ENCODE measurements around the gene ENDOG.
"Not testable (repeated sequence)": the region's sequence is repeated elsewhere in the genome, so short reads cannot be mapped to it uniquely, and the experiment has no call there.

Gene ENDOG

GRCh38 chr9:128828267-128828666 is 10.0 kb downstream of the ENDOG start:
- DNase-seq = no peak

- no peak for DNase-seq
These were observed 10.6 kb downstream of the ENDOG start for GRCh38 chr9:128828719-128829452.

- peak; percentile 93 for DNase-seq
These were observed 11.4 kb downstream of the ENDOG start, which contains the start of gene SPOUT1 for GRCh38 chr9:128829477-128830251. TSS of gene SPOUT1 (minus strand) at chr9:128829794. CDS start at chr9:128829780, 14 bp downstream.

GRCh38 chr9:128833696-128834095 is 15.4 kb downstream of the ENDOG start:
- DNase-seq = no peak

DNA sequence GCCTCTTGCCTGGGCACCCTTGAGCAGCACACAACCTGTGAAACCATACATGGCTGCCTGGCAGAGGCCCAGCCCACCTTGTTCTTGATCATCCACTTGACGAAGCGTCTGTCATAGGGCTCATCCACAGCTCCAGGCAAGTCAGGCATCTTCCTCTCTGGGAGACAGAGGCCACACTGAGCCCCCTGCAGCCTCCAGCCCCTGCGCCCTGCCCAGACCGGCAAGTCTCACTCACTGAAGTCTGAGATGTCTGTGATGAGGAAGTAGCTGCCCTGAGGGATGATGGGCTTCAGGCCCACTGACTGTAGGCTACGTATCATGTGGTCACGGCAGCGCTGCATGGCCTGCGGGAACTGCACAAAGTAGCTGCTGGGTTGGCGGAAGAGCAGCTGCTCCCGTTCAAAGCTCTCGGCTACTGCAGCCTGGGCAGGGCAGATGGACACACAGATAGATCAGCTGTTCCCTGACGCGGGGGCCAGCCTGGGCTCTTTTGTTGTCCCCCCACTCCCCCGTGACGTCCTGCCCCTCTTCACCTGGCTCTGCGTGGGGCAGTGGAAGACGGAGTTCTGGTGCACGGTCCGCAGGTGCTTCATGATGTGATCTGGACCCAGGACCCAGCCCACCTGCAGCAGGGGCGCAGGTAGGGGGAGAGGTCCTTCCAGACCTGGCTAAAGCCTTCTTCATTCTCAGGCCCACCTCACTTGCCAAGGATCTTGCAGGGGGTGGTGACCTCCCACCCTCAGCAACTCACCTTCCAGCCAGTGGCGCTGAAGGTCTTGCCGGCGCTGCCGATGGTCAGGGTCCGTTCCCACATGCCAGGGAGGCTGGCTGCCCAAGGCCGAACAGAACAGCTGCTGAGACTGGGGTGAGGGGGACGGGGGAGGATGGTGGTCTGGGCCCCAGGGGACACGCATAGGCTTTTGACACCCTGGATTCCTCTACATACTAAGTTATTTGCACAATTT is 17.2 kb downstream of the ENDOG start:
- DNase-seq = no peak

DNA sequence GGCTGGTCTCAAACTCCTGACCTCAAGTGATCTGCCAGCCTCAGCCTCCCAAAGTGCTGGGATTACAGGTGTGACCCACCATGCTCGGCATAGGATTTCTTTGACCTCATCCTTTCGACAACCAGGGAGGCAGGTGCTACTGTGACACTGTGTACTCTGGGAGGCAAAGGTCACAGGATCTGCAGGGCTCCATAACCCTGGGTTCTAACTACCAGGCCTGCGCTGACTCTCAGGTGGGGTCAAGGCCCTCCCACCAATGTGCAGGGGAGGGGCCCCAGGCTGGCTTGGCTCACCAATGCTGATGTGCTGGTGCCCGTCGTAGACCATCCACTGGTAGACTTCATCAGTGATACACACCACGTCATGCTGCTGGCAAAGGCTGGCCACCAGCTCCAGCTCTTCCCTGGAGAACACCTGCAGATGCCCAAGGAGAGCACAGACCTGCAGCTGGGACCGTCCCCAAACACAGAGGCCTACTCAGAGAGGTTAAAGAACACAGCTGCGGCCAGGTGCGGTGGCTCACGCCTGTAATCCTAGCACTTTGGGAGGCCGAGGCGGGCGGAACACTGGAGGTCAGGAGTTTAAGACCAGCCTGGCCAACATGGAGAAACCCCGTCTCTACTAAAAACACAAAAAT is 18.3 kb downstream of the ENDOG start:
- DNase-seq = no peak

DNA sequence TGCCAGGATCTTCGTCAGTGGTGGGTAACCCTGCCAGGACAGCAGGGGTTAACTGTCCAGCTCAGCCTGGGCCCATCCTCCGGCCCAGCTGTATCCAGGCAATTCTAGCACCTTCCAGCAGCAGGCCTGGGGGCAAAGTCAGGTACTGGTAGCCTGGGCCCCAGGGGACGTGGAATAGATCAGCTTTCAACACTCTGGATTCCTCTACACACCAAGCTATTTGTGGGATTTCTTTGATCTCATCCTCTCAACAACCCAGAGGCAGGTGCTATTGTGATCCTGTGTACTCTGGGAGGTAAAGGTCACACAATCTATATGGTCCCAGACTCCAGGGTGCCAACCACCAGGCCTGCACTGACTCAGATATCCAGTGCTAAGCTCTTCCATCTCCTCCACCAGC is 20.0 kb downstream of the ENDOG start:
- DNase-seq = no peak

DNA sequence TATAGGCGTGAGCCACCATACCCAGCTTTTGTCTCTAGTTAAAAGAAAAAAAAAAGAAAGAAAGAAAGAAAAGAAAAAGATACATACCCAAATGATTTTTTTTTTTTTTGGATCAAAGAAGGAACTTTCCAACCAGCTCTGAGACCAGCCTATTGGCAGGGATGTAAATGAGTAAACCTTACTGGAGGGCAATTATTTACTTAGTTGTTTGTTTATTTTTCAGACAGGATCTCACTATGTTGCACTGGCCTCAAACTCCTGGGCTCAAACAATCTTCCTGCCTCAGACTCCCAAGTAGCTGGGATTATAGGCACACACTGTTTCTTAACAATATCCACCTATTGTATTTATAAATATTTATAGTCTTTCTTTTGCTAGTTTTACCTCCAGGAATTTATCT is 22.2 kb downstream of the ENDOG start:
- no peak for DNase-seq

GRCh38 chr9:128841694-128842492 is 23.6 kb downstream of the ENDOG start:
- no peak for DNase-seq

DNA sequence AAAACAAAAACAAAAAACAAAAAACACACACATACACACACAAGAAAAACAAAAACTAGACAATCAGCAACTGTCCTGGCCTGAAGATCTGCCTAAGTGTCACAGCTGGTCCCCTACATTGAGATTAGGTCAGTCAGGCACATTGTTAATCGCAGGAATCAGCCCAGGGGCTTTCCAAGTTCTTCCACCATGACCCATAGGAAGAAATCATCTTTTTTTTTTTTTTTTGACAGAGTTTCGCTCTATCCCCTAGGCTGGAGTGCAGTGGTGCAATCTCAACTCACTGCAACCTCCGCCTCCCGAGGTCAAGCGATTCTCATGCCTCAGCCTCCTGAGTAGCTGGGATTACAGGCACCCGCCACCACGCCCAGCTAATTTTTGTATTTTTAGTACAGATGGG is 24.9 kb downstream of the ENDOG start:
- DNase-seq = not testable (repeated sequence)

DNA sequence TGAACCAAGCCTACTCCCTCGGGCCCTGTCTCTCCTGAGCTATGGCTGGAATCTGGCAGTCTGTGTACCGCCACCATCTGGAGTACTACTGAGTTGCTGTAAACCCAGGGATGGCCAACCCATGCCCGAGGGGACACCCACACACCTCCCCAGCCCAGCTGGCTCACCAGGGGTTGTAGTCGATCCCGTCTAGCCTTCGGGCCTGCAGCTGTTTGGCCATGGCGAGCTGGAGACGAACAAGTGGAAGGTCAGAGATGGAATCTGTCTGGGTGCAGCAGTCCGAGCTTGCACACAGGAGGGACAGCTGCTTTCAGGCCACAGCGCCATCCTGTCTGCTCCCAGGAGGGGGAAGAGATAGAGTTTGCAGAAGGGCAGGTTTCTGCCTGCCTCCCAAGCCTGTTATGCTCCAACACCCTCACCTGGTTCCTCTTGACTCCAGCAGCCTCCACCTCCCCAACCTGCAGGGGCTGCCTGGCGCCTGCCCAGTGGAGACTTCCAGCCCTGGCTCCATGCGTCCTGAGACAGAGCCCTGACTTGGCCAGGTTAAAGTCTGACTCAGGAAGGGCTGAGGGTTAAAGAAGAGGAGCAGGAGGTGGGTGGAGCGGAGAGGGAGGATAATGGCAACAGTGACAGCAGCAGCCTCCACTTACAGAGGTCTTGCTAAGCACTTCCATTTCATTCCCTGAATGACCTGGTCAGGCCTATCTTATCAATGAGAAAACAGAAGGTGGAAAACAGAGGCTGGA is 27.1 kb downstream of the ENDOG start:
- DNase-seq = peak; percentile 37

DNA sequence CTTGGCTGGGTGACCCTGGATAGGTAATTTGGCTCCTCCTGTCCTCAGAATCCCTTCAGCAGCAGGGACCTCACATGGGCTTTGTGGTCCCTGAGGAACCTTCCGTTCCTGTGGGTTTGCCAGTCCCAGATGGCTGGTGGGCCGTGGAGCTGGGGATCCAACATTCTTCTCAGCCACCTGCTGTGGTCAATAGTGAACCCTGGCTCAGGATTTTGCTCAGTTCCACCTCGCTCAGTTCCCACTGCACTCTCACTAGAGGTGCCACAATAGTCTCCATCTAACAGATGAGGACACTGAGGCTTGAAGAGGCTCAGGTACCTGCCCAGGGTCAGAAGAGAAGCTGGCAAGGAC is 28.4 kb downstream of the ENDOG start:
- no peak for DNase-seq

- no peak for DNase-seq
These were observed 29.5 kb downstream of the ENDOG start for GRCh38 chr9:128847803-128848202.

DNA sequence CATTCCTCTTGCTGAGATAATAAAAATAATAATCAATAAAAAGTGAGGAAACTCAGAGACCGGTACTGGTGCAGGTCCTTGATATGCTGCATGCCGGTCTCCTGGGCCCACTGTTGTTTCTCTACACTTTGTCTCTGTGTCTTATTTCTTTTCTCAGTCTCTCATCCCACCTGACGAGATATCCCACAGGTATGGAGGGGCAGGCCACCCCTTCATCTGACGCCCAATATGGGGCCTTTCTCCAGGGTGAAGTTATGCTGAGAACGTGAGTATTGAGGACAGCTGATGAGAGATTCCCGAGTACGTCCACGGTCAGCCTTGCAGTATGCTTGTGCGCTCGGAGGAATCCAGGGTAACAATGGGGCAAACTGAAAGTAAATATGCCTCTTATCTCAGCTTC is 32.7 kb downstream of the ENDOG start:
- not testable (repeated sequence) for DNase-seq

DNA sequence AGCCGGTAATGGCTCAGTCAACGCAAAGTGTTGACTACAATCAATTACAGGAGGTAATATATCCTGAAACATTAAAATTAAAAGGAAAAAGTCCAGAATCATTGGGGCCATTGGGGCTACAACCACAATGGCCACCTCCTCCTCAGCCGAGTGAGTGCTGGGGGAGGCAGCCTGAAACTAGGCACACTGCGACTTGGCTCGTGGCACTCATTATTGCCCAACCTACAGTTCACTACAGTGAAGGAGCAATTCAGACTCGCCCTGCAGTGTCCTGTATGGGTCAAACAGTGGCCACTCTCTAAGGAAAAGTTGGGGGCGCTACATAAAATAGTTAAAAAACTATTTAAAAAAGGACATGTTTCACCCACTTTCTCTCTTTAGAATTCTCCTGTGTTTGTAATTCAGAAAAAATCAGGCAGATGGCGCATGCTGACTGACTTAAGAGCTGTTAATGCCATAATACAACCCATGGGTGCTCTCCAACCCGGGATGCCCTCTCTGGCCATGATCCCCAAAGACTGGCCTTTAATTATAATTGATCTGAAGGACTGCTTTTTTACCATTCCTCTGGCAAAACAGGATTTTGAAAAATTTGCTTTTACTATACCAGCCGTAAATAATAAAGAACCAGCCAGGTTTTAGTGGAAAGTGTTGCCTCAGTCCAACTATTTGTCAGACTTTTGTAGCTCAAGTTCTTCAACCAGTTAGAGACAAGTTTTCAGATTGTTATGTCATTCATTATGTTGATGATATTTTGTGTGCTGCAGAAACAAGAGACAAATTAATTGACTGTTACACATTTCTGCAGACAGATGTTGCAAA is 33.7 kb downstream of the ENDOG start:
- not testable (repeated sequence) for DNase-seq

DNA sequence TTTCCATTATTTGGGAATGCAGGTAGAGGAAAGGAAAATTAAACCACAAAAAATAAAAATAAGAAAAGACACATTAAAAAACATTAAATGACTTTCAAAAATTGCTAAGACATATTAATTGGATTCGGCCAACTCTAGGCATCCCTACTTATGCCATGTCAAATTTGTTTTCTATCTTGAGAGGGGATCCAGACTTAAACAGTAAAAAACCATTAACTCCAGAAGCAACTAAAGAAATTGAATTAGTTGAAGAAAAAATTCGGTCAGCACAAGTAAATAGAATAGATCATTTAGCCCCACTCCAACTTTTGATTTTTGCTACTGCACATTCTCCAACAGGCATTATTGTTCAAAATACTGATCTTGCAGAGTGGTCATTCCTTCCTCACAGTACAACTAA is 34.3 kb downstream of the ENDOG start:
- not testable (repeated sequence) for DNase-seq

DNA sequence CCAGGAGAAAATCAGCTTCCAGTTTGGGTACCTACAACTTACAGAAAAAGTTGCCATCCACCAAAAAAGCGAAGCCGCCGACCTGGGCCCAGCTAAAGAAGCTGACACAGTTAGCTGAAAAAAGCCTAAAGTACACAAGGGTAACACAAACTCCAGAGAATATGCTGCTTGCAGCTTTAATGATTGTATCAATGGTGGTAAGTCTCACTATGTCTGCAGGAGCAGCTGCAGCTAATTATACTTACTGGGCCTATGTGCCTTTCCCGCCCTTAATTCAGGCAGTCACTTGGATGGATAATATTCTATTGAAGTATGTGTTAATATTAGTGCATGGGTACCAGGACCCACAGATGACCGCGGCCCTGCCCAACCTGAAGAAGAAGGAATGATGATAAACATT is 36.2 kb downstream of the ENDOG start:
- DNase-seq = not testable (repeated sequence)

- not testable (repeated sequence) for DNase-seq
These were observed 40.2 kb downstream of the ENDOG start for GRCh38 chr9:128858476-128858875.

- DNase-seq = no peak
These were observed 42.6 kb downstream of the ENDOG start for GRCh38 chr9:128860937-128861336.

GRCh38 chr9:128861501-128861900 is 43.2 kb downstream of the ENDOG start:
- DNase-seq = no peak
